ENCODE measurements around the gene PHLDB3. TPM values are rescaled to one million over a fixed set of nuclear protein-coding genes. Genes with fewer than 3 reads are reported as not detected.

PHLDB3 gene
- polyA plus RNA-seq, 1 experiment = 5.3 TPM

DNA sequence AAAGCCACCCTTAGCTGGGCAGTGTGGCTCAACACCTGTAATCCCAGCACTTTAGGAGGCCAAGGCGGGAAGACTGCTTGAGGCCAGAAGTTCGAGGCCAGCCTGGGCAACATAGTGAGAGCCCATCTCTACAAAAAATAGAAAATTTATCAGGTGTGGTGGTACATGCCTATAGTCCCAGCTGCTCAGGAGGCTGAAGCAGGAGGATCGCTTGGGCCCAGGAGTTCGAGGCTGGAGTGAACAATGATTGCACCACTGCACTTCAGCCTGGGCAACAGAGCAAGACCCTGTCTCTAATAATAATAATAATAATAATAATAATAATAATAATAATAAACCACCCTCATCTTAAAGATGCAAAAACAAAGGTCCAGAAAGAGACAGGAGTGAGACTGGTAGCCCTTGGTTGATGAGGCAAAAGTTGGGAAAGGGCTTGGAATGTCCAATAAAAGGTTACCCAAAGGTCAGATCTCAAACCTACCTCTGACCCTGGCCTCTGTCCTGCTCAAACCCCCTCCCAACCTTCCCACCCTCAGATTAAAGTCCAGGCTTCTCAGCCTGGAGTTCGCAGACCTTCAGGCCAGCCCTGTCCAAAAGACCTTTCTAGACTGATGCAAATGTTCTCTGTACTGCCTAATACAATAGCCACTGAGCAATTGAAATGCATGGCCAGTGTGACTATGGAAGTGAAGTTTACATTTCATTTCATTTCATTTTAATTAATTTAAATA lies 37.5 kb upstream of the PHLDB3 start:
- ChIA-PET CTCF (interaction anchor here (2.3 kb wide), 1 partner anchor 13 kb away, joined by 7 read pairs; no protein-coding TSS in a partner anchor), POLR2A (no interaction called here)
- DNase-seq (ENCODE audit: low read depth) = no peak
- H3K27me3 ChIP-seq (ENCODE audit: control insufficient read depth, insufficient read depth, low read length) = no peaks in the 10 kb centered on the region
- peaks cover 16% of the 10 kb centered on the region for H3K36me3 ChIP-seq (ENCODE audit: control insufficient read depth, insufficient read depth, low read length)
- H3K4me3 ChIP-seq (ENCODE audit: low read depth, low read length) = no peak overlapping the region
- TF ChIP-seq, protein P1, sequence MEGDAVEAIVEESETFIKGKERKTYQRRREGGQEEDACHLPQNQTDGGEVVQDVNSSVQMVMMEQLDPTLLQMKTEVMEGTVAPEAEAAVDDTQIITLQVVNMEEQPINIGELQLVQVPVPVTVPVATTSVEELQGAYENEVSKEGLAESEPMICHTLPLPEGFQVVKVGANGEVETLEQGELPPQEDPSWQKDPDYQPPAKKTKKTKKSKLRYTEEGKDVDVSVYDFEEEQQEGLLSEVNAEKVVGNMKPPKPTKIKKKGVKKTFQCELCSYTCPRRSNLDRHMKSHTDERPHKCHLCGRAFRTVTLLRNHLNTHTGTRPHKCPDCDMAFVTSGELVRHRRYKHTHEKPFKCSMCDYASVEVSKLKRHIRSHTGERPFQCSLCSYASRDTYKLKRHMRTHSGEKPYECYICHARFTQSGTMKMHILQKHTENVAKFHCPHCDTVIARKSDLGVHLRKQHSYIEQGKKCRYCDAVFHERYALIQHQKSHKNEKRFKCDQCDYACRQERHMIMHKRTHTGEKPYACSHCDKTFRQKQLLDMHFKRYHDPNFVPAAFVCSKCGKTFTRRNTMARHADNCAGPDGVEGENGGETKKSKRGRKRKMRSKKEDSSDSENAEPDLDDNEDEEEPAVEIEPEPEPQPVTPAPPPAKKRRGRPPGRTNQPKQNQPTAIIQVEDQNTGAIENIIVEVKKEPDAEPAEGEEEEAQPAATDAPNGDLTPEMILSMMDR (IDR thresholded peaks at IDR 0.05; ENCODE audit: insufficient read depth, low read depth, low read length) = no peak

GRCh38 chr19:43540381-43540780 lies 35.8 kb upstream of the PHLDB3 start:
- CTCF ChIA-PET = no interaction called here

GRCh38 chr19:43538922-43539321 lies 34.4 kb upstream of the PHLDB3 start:
- DNase-seq (ENCODE audit: low read depth) = no peak
- TF ChIP-seq, protein P1 (IDR thresholded peaks at IDR 0.05; ENCODE audit: insufficient read depth, low read depth, low read length) = no peak
- Histone ChIP-seq H3K36me3 (ENCODE audit: control insufficient read depth, insufficient read depth, low read length) (peaks cover 9% of the 10 kb centered on the region), H3K27me3 (ENCODE audit: control insufficient read depth, insufficient read depth, low read length) (no peaks in the 10 kb centered on the region), H3K4me3 (ENCODE audit: low read depth, low read length) (no peak overlapping the region)
- ChIA-PET CTCF (interaction anchor here (1.2 kb wide), 1 partner anchor 36 kb away, joined by 3 read pairs; the partner anchor contains the start of gene XRCC1), POLR2A (no interaction called here)

More at GRCh38 chr19:43540381-43540780, 35.8 kb upstream of the PHLDB3 start:
- POLR2A ChIA-PET = no interaction called here
- TF ChIP-seq, protein P1 (IDR thresholded peaks at IDR 0.05; ENCODE audit: insufficient read depth, low read depth, low read length) = no peak
- Histone ChIP-seq H3K27me3 (ENCODE audit: control insufficient read depth, insufficient read depth, low read length) (no peaks in the 10 kb centered on the region), H3K36me3 (ENCODE audit: control insufficient read depth, insufficient read depth, low read length) (peaks cover 11% of the 10 kb centered on the region), H3K4me3 (ENCODE audit: low read depth, low read length) (no peak overlapping the region)
- no peak for DNase-seq (ENCODE audit: low read depth)

DNA sequence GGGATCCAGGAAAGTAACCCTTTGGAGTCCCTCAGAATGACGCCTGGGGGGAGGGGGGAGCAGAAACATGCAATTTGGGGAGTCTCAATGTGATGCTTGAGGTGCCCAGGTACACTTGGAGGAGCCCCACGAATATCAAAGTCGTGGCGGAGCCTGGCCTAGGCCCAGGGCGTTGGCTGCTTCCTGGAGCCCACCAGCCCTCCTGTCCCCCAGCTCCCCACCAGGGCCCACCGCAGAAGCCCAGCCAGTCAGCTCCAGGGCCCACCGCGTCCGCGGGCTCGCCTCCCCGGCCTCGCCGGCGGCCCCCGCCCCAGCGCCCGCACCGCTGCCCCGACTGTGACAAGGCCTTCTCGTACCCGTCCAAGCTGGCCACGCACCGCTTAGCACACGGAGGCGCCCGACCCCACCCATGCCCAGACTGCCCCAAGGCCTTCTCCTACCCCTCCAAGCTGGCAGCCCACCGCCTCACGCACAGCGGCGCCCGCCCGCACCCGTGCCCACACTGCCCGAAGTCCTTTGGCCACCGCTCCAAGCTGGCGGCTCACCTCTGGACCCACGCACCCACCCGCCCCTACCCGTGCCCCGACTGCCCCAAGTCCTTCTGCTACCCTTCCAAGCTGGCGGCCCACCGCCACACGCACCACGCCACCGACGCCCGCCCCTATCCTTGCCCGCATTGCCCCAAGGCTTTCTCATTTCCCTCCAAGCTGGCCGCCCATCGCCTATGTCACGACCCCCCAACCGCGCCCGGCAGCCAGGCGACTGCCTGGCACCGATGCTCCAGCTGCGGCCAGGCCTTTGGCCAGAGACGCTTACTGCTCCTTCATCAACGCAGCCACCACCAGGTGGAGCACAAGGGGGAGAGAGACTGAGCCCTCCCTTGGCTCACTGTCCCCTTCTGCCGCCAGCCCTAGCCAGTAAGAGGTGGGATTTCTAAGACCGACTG lies 30.5 kb upstream of the PHLDB3 start:
- Histone ChIP-seq H3K36me3 (ENCODE audit: control insufficient read depth, insufficient read depth, low read length) (no peaks in the 10 kb centered on the region; the same call in 1 of the 2 replicates), H3K4me3 (ENCODE audit: low read depth, low read length) (no peak overlapping the region), H3K27me3 (ENCODE audit: control insufficient read depth, insufficient read depth, low read length) (no peaks in the 10 kb centered on the region)
- ChIA-PET CTCF (interaction anchor here (0.9 to 4.7 kb wide), 14 partner anchors 10 to 343 kb away, joined by 3 to 43 read pairs (median 4); partner anchors contain the start of genes IRGQ, XRCC1 and ZNF576), POLR2A (no interaction called here)
- no peak for DNase-seq (ENCODE audit: low read depth)
- TF ChIP-seq, protein P1 (IDR thresholded peaks at IDR 0.05; ENCODE audit: insufficient read depth, low read depth, low read length) = peak; percentile 72
